OCI-LY3 (cell line): ENCODE results near the gene AGAP5.
A peak's percentile ranks its signal among the peaks of the same experiment; 100 is the strongest.

Source experiments
- H2AFZ ChIP-seq: fragments of 200-600, 300-600 bp; shearing (Covaris generic); 2 replicates; pipeline ENCODE4 v1.6.0; 2014; ENCODE audit warnings: antibody characterized with exemption, low read depth, low read length
- H3K27ac ChIP-seq: fragments of 200-600, 300-600 bp; sonication (generic); 2 replicates; pipeline ENCODE4 v1.5.1; 2014; ENCODE audit warnings: mild to moderate bottlenecking, low read length, moderate library complexity, mixed read lengths
- H3K27me3 ChIP-seq: fragments of 200-600, 300-600 bp; sonication (generic); 2 replicates; pipeline ENCODE4 v1.6.1; 2014; ENCODE audit warnings: low read depth, low read length, mixed read lengths
- H3K36me3 ChIP-seq: fragments of 200-600, 300-600 bp; sonication (generic); replicated peaks from 2 replicates; pipeline ENCODE3; 2014; ENCODE audit warnings: low read depth, low read length, mixed read lengths
- H3K4me1 ChIP-seq: fragments of 300-600, 200-600 bp; sonication (generic); 2 replicates; pipeline ENCODE4 v1.6.1; 2014; ENCODE audit warnings: low read length, mixed read lengths
- H3K4me2 ChIP-seq: fragments of 200-600, 300-600 bp; sonication (generic); 2 replicates; pipeline ENCODE4 v1.6.1; 2014; ENCODE audit warnings: low read length, mixed read lengths
- H3K4me3 ChIP-seq: fragments of 300-600, 200-600 bp; sonication (generic); 2 replicates; pipeline ENCODE4 v1.5.1; 2014; ENCODE audit warnings: antibody characterized with exemption, mild to moderate bottlenecking, low read length, moderate library complexity
- H3K79me2 ChIP-seq: fragments of 300-600, 200-600 bp; shearing (Covaris generic); 2 replicates; pipeline ENCODE4 v1.6.1; 2014; ENCODE audit warnings: mild to moderate bottlenecking, low read length, mixed read lengths
- H3K9ac ChIP-seq: fragments of 300-600, 200-600 bp; shearing (Covaris generic); 2 replicates; pipeline ENCODE4 v1.6.0; 2014; ENCODE audit warnings: mild to moderate bottlenecking, low read length, moderate library complexity
- H3K9me3 ChIP-seq: fragments of 200-600, 300-600 bp; shearing (Covaris generic); 2 replicates; pipeline ENCODE4 v1.6.1; 2014; ENCODE audit warnings: low read length, mixed read lengths; ENCODE audit not compliant: insufficient read depth
- H4K20me1 ChIP-seq: fragments of 200-600, 300-600 bp; sonication (generic); 2 replicates; pipeline ENCODE4 v1.6.1; 2016; ENCODE audit warnings: low read length, mixed read lengths; ENCODE audit not compliant: insufficient read depth
- EZH2phosphoT487 ChIP-seq: fragments of 200-600 bp; shearing (Covaris generic); IDR thresholded peaks from 2 replicates; pipeline ENCODE4 v1.6.1; 2018; ENCODE audit warnings: antibody characterized with exemption, mixed run types, low read depth
- TF ChIP-seq, protein P1 (sequence below): fragments of 200-600, 300-600 bp; sonication (generic); IDR thresholded peaks from 2 replicates; pipeline ENCODE4 v1.5.1; 2014; ENCODE audit warnings: antibody characterized with exemption, low read length, low read depth

AGAP5 gene

DNA sequence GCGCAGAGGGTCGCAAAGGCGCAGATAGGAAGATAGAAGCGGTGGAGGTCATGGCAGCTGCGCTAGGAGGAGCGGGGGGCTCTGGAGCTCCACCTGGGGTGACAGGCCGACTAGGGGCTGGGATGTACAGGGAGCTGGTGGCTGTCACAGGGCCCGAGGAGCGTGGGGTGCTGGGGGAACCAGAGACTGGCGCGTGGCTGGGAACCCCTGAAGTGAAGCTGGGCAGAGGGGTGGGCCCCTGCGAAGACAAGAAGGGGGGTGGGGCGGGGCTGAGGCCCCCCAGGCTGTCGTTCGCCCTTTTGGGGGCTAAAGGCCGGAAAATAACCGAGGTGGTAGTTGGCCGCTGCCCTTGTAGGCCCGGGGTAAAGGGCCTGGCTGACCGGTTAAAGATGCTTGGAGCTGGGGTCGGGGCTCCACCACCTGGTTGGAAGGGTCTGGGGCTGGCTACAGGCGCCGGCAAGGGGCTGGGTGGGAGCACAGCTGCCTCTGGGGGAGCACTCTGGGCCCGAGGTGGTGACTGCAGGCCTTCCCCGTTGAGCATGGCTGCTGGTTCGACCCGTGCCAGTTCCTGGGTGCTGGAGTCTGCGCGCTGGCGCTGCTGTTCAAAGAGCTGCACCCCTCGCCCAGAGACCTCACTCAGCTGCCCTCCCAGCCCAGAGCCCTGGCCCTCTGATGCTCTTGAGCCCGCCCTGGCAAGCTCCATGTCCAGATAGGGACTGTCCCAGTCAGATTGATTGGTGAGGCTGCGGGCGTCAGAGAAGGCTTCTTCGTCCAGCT lies 49.8 kb downstream of the AGAP5 start:
- Histone ChIP-seq H3K9me3 (no peaks in the 10 kb centered on the region), H3K9ac (no peak overlapping the region), H3K4me1 (peaks cover 34% of the 10 kb centered on the region), H3K27me3 (no peaks in the 10 kb centered on the region), H3K4me3 (no peak overlapping the region), H4K20me1 (no peaks in the 10 kb centered on the region), H3K4me2 (no peak overlapping the region), H3K79me2 (no peaks in the 10 kb centered on the region), H2AFZ (no peak overlapping the region), H3K27ac (no peak overlapping the region), H3K36me3 (no peaks in the 10 kb centered on the region)
- TF ChIP-seq, protein P1, sequence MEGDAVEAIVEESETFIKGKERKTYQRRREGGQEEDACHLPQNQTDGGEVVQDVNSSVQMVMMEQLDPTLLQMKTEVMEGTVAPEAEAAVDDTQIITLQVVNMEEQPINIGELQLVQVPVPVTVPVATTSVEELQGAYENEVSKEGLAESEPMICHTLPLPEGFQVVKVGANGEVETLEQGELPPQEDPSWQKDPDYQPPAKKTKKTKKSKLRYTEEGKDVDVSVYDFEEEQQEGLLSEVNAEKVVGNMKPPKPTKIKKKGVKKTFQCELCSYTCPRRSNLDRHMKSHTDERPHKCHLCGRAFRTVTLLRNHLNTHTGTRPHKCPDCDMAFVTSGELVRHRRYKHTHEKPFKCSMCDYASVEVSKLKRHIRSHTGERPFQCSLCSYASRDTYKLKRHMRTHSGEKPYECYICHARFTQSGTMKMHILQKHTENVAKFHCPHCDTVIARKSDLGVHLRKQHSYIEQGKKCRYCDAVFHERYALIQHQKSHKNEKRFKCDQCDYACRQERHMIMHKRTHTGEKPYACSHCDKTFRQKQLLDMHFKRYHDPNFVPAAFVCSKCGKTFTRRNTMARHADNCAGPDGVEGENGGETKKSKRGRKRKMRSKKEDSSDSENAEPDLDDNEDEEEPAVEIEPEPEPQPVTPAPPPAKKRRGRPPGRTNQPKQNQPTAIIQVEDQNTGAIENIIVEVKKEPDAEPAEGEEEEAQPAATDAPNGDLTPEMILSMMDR, result no peak
- no peak for TF ChIP-seq EZH2phosphoT487

DNA sequence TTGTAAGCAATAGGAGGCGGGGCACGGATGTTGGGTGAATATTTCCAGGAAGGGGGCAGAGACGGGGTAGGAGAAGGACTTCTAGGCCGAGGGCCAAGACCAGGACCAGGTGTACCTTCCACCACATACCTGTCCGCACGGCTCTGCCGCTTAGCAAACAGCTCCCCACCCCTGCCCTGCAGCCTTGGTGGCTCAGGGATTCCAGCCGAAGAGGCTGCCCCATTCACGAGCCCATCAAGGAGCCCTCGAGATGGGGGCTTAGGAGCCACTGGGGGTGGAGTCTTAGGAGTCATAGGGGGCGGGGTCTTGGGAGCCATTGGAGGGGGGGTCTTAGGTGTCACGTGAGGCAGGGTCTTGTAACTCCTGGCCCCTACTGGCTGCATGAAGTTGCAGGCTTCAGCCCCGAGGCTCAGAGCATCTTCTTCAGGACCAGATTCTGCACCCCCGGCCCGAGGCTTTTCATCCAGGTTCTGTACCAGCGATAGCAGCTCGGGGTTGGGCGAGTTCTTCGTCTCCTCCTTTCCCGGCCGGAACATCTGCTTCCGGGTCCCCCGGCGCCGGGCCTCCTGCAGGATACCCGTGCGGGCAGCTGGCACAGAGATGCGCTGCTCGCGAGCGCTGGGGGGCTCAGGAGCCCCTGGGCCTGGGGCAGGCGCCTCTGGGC lies 50.6 kb downstream of the AGAP5 start:
- H4K20me1 ChIP-seq, result no peaks in the 10 kb centered on the region
- no peak for TF ChIP-seq EZH2phosphoT487
- H3K27me3 ChIP-seq, result no peaks in the 10 kb centered on the region
- H3K4me2 ChIP-seq, result no peak overlapping the region
- H3K9me3 ChIP-seq, result no peaks in the 10 kb centered on the region
- H3K9ac ChIP-seq, result no peak overlapping the region
- no peak overlapping the region for H3K27ac ChIP-seq
- no peaks in the 10 kb centered on the region for H3K36me3 ChIP-seq
- no peak overlapping the region for H2AFZ ChIP-seq
- no peak overlapping the region for H3K4me3 ChIP-seq
- H3K4me1 ChIP-seq, result peaks cover 34% of the 10 kb centered on the region
- H3K79me2 ChIP-seq, result no peaks in the 10 kb centered on the region

DNA sequence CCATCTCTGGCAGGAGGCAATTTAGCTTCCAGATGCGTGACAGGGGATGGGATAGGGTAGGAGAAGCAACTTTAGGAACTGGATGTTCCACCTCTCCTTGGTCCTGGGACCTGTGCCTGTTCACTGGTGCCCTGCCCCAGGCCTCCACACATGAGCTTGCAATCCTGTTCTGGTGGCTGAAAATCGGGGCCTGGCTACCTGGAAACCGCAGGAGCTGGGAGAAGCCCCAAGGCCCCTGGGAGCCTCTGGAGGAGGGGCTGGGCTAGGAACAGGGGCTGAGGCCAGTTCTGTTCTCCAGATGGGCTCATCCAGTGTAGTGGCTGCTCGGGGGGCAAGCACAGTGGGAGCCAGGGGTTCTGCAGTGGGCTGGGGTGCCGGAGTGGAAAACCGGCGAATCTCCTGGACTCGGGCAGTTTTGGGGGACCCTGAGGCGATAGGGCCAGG lies 51.3 kb downstream of the AGAP5 start:
- no peaks in the 10 kb centered on the region for H3K9me3 ChIP-seq
- peaks cover 34% of the 10 kb centered on the region for H3K4me1 ChIP-seq
- TF ChIP-seq, protein P1, result no peak
- no peak for TF ChIP-seq EZH2phosphoT487
- no peaks in the 10 kb centered on the region for H3K27me3 ChIP-seq
- H2AFZ ChIP-seq, result no peak overlapping the region
- H4K20me1 ChIP-seq, result no peaks in the 10 kb centered on the region
- H3K79me2 ChIP-seq, result no peaks in the 10 kb centered on the region
- H3K4me3 ChIP-seq, result no peak overlapping the region
- H3K4me2 ChIP-seq, result no peak overlapping the region
- no peak overlapping the region for H3K9ac ChIP-seq
- H3K27ac ChIP-seq, result no peak overlapping the region
- H3K36me3 ChIP-seq, result no peaks in the 10 kb centered on the region

DNA sequence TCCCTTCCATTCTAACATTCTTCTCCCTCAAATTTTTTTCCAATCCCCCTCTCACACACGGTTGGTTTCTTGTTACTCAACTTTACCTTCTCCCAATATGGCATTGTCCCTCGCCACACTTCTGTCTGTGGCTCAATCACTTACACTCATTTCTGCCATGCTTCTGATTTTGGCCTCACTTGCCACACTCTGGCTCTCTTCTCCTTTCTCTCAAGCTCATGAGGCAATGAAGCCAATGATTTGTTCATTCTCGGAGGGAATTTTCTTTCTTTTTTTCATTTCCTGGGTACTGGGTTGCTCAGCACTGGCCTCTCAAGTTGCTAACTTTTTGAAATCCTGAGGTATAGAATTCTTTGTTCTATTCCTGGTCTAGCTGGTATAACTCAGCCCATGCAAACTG lies 52.7 kb downstream of the AGAP5 start:
- Histone ChIP-seq H3K27me3 (no peaks in the 10 kb centered on the region), H3K9me3 (no peaks in the 10 kb centered on the region), H4K20me1 (no peaks in the 10 kb centered on the region), H3K4me3 (no peak overlapping the region), H3K4me2 (peak overlapping the region; percentile 42), H3K9ac (no peak overlapping the region), H3K79me2 (no peaks in the 10 kb centered on the region), H3K27ac (no peak overlapping the region), H3K36me3 (no peaks in the 10 kb centered on the region), H2AFZ (peak overlapping the region; percentile 76), H3K4me1 (peaks cover 21% of the 10 kb centered on the region)
- no peak for TF ChIP-seq EZH2phosphoT487
- TF ChIP-seq, protein P1, result no peak
